ENCODE measurements around the gene ZBTB38.

ZBTB38 gene

GRCh38 chr3:141368925-141369794, 856 bp downstream of the ZBTB38 start:
- DNase-seq = no peak

GRCh38 chr3:141370065-141370533, 1.8 kb downstream of the ZBTB38 start:
- DNase-seq = peak; percentile 53

GRCh38 chr3:141371882-141372281, 3.6 kb downstream of the ZBTB38 start:
- DNase-seq = no peak

GRCh38 chr3:141372656-141373055, 4.4 kb downstream of the ZBTB38 start:
- peak; percentile 36 for DNase-seq

GRCh38 chr3:141373232-141373631, 4.9 kb downstream of the ZBTB38 start:
- no peak for DNase-seq

- no peak for DNase-seq
Observed at GRCh38 chr3:141373768-141374526, 5.6 kb downstream of the ZBTB38 start.

GRCh38 chr3:141375381-141376301, 7.3 kb downstream of the ZBTB38 start:
- no peak for DNase-seq

GRCh38 chr3:141377377-141377776, 9.1 kb downstream of the ZBTB38 start:
- DNase-seq = no peak

GRCh38 chr3:141378556-141378955, 10.3 kb downstream of the ZBTB38 start:
- DNase-seq = no peak

GRCh38 chr3:141379250-141379966, 11.1 kb downstream of the ZBTB38 start:
- DNase-seq = no peak

GRCh38 chr3:141380279-141380678, 12.0 kb downstream of the ZBTB38 start:
- no peak for DNase-seq

- no peak for DNase-seq
Observed at GRCh38 chr3:141380987-141381386, 12.7 kb downstream of the ZBTB38 start.

GRCh38 chr3:141382571-141382970, 14.3 kb downstream of the ZBTB38 start:
- DNase-seq = no peak

GRCh38 chr3:141383555-141384129, 15.3 kb downstream of the ZBTB38 start:
- no peak for DNase-seq

- peak; percentile 16 for DNase-seq
Observed at GRCh38 chr3:141384157-141384556, 15.9 kb downstream of the ZBTB38 start.

- no peak for DNase-seq
Observed at GRCh38 chr3:141384575-141384974, 16.3 kb downstream of the ZBTB38 start.

GRCh38 chr3:141385406-141386125, 17.3 kb downstream of the ZBTB38 start:
- no peak for DNase-seq

- DNase-seq = peak; percentile 38
Observed at GRCh38 chr3:141386126-141386488, 17.8 kb downstream of the ZBTB38 start.

GRCh38 chr3:141386611-141387111, 18.4 kb downstream of the ZBTB38 start:
- DNase-seq = peak; percentile 75

GRCh38 chr3:141387516-141387915, 19.2 kb downstream of the ZBTB38 start:
- DNase-seq = peak; percentile 29

- no peak for DNase-seq
Observed at GRCh38 chr3:141388395-141388794, 20.1 kb downstream of the ZBTB38 start.

All from NCI-H1694 (cell line).